GM12878 (cell line): ENCODE measurements around the gene KLK5. TPM values are rescaled to one million over a fixed set of nuclear protein-coding genes. Genes with fewer than 3 reads are reported as not detected.

Experiments
- ATAC-seq: fragments of 200-7000 bp; cut with Tn5 transposase; 3 replicates; pipeline ENCODE4 v1.9.1; 2020; ENCODE audit warnings: mild to moderate bottlenecking, moderate library complexity
- BruUV-seq: library from RNA; stranded (reverse); fragments of 400-500 nt; replicated peaks from 2 replicates; lab custom pipeline; 2021; lab: Mats Ljungman, UMichigan
- CTCF ChIA-PET: fragments of 300-600 bp; sonication (Branson Sonifier 250); formaldehyde crosslinking; extraction: SDS; loops from one replicate; lab custom pipeline; 2021; ENCODE audit warnings: inconsistent platforms; lab: Yijun Ruan, JAX
- POLR2A ChIA-PET: fragments of 350-600 bp; formaldehyde crosslinking; extraction: SDS; loops from one replicate; lab custom pipeline; 2021; ENCODE audit warnings: inconsistent platforms; lab: Charles Lee
- RAD21 ChIA-PET: fragments of 300-600 bp; sonication (Branson Sonifier 250); formaldehyde crosslinking; loops from one replicate; lab custom pipeline; 2023; ENCODE audit warnings: antibody characterized with exemption; ENCODE audit not compliant: unreplicated experiment; lab: Charles Lee
- SMC1A ChIA-PET: fragments of 300-600 bp; sonication (Branson Sonifier 250); formaldehyde crosslinking; loops from one replicate; lab custom pipeline; 2023; ENCODE audit not compliant: unreplicated experiment, uncharacterized antibody; lab: Charles Lee
- DNase-seq: peaks from one replicate; pipeline ENCODE4 v3.0.0-alpha.2; 2011; ENCODE audit warnings: low read depth, low spot score
- FAIRE-seq: peaks from 3 replicates; lab custom pipeline; 2011; peaks lifted over from hg19 to GRCh38; lab: Jason Lieb, UNC
- H2AFZ ChIP-seq: 2 replicates; pipeline ENCODE4 v1.6.0; 2011; ENCODE audit warnings: low read depth, low read length, control low read depth; ENCODE audit not compliant: control insufficient read depth
- H3K27ac ChIP-seq: 2 replicates; pipeline ENCODE4 v1.5.1; 2011; ENCODE audit warnings: control low read depth; ENCODE audit not compliant: control insufficient read depth, insufficient read depth
- H3K27me3 ChIP-seq, 2 experiments: replicated peaks in 1 of 2; 2 replicates each; pipeline versions ENCODE4 v1.6.0 to v1.6.1; 2011; ENCODE audit warnings: low read length in 1 of 2; ENCODE audit not compliant: control insufficient read depth in 2 of 2, insufficient read depth in 2 of 2
- H3K36me3 ChIP-seq, 2 experiments: 2 replicates each; pipeline ENCODE4 v1.5.1; 2011; ENCODE audit warnings: low read length in 1 of 2; ENCODE audit not compliant: control insufficient read depth in 2 of 2, insufficient read depth in 2 of 2
- H3K4me1 ChIP-seq: 2 replicates; pipeline ENCODE4 v1.6.1; 2011; ENCODE audit warnings: mild to moderate bottlenecking, low read length, moderate library complexity, mixed read lengths; ENCODE audit not compliant: control insufficient read depth, insufficient read depth
- H3K4me2 ChIP-seq: 2 replicates; pipeline ENCODE4 v1.6.0; 2011; ENCODE audit warnings: control low read depth; ENCODE audit not compliant: control insufficient read depth, insufficient read depth
- H3K4me3 ChIP-seq: fragments of 200-600 bp; sonication (generic); 2 replicates; pipeline ENCODE4 v1.5.1; 2016
- H3K79me2 ChIP-seq: 2 replicates; pipeline ENCODE4 v1.6.0; 2011; ENCODE audit warnings: low read length; ENCODE audit not compliant: control insufficient read depth, insufficient read depth
- H3K9ac ChIP-seq: 2 replicates; pipeline ENCODE4 v1.8.0; 2011; ENCODE audit warnings: low read length, control low read depth, mixed read lengths; ENCODE audit not compliant: control insufficient read depth, insufficient read depth
- H3K9me3 ChIP-seq: replicated peaks from 3 replicates; pipeline ENCODE4 v1.5.1; 2011; ENCODE audit warnings: mild to moderate bottlenecking, low read length; ENCODE audit not compliant: control insufficient read depth, insufficient read depth
- H4K20me1 ChIP-seq: 2 replicates; pipeline ENCODE4 v1.6.0; 2011; ENCODE audit not compliant: control insufficient read depth, insufficient read depth
- CREM ChIP-seq: IDR thresholded peaks from 2 replicates; pipeline ENCODE4 v1.6.1; 2014; ENCODE audit warnings: antibody characterized with exemption, low read depth
- MTA2 ChIP-seq: fragments of 450-650 bp; IDR thresholded peaks from 2 replicates; pipeline ENCODE4 v1.6.1; 2016; ENCODE audit warnings: low read depth, mild to moderate bottlenecking, moderate library complexity
- NFIC ChIP-seq: IDR thresholded peaks from 2 replicates; pipeline ENCODE4 v1.6.1; 2012; ENCODE audit warnings: low read depth, mild to moderate bottlenecking, inconsistent platforms, low read length, moderate library complexity
- POU2F2 ChIP-seq: IDR thresholded peaks from 3 replicates; pipeline ENCODE4 v1.6.1; 2011; ENCODE audit warnings: low read depth, mild to moderate bottlenecking, low read length, borderline replicate concordance
- RAD21 ChIP-seq: IDR thresholded peaks from 2 replicates; pipeline ENCODE4 v1.6.1; 2011; ENCODE audit warnings: mild to moderate bottlenecking, low read depth, low read length, moderate library complexity; ENCODE audit not compliant: insufficient read depth
- SMARCA5 ChIP-seq: fragments of 450-650 bp; IDR thresholded peaks from 2 replicates; pipeline ENCODE4 v1.6.1; 2017; ENCODE audit warnings: mild to moderate bottlenecking
- WRNIP1 ChIP-seq: IDR thresholded peaks from 2 replicates; pipeline ENCODE4 v1.6.1; 2011; ENCODE audit warnings: low read depth, low read length, improper control_type of control experiment, borderline replicate concordance
- WGBS: methylation state at CpG from one replicate; pipeline ENCODE4 v1.1.6; 2016; ENCODE audit warnings: low lambda C conversion rate; ENCODE audit not compliant: insufficient replicate concordance, insufficient coverage; ENCODE audit errors: missing lambda C conversion rate; 5-methylcytosine and 5-hydroxymethylcytosine counted together
- in situ Hi-C: fragments of 300-500 bp; cut with MboI; formaldehyde crosslinking; loops from 9 replicates; pipeline ENCODE4 v1.14.3; 2018; ENCODE audit warnings: mixed read lengths
- intact Hi-C: fragments of 100-400 bp; cut with micrococcal nuclease; formaldehyde crosslinking; loops from one replicate; pipeline ENCODE4 v1.14.2; 2022; ENCODE audit not compliant: unreplicated experiment
- polyA plus RNA-seq, 11 experiments: library from polyadenylated mRNA; depleted of rRNA in 4 of 11; unstranded in 6 of 11; stranded (reverse) in 5 of 11; fragments of >200 nt; fragmentation: Nextera tagmentation in 4 of 11; fragmentation: Illumina TruSeq in 1 of 11; extraction: Ambion mirVana in 4 of 11; extraction: Trizol in 1 of 11; gene quantifications; 1 replicate in 1 of 11; 2 replicates in 10 of 11; pipeline versions ENCODE4 v1.2.1 to v1.2.3, GENCODE V29; 2011 to 2016; ENCODE audit warnings: inconsistent platforms in 2 of 11, missing spikeins in 2 of 11, low read depth in 1 of 11
- total RNA-seq, 4 experiments: library from RNA; depleted of rRNA in 3 of 4; stranded (reverse); fragments of >200 nt in 3 of 4; fragmentation: Illumina TruSeq in 1 of 4; extraction: Trizol in 1 of 4; gene quantifications; 2 replicates each; pipeline versions ENCODE4 v1.2.1 to v1.2.3, GENCODE V29; 2013 to 2021
- TF ChIP-seq, protein P1 (sequence below): fragments of 450-650 bp; IDR thresholded peaks from 2 replicates; pipeline ENCODE4 v1.6.1; 2017; ENCODE audit warnings: borderline replicate concordance
- TF ChIP-seq, protein P2 (sequence below): fragments of 450-650 bp; IDR thresholded peaks from 2 replicates; pipeline ENCODE4 v1.6.1; 2018; ENCODE audit warnings: borderline replicate concordance, mild to moderate bottlenecking; ENCODE audit not compliant: partially characterized antibody

The KLK5 gene
- total and polyA plus RNA-seq, 10 of the 15 experiments (the other 5 are each of a cell fraction or from before 2014, with no cell fraction given): 0.16 TPM; not detected in 9

DNA sequence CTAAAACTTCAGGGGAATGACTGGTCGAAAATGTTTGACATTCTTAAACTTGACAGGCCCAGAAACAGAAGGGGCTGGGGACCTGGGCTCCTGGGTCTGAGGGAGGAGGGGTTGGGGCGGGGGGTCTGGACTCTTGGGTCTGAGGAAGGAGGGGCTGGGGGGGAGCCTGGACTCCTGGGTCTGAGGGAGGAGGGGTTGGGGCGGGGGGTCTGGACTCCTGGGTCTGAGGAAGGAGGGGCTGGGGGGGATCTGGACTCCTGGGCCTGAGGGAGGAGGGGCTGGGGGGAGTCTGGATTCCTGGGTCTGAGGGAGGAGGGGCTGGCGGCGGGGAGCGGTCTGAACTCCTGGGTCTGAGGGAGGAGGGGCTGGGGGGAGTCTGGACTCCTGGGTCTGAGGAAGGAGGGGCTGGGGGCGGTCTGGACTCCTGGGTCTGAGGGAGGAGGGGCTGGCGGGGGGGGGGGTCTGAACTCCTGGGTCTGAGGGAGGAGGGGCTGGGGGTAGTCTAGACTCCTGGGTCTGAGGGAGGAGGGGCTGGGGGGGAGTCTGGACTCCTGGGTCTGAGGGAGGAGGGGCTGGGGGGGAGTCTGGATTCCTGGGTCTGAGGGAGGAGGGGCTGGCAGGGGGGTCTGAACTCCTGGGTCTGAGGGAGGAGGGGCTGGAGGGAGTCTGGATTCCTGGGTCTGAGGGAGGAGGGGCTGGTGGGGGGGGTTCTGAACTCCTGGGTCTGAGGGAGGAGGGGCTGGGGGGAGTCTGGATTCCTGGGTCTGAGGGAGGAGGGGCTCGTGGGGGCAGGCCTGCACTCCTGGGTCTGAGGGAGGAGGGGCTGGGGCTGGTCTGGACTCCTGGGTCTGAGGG lies 22.1 kb upstream of the KLK5 start:
- CTCF ChIA-PET: interaction anchor here (1.8 kb wide), 1 partner anchor 11 kb away, joined by 4 read pairs; no protein-coding TSS in a partner anchor
- RAD21 ChIA-PET: no interaction called here

More for the DNA sequence above, 22.1 kb upstream of the KLK5 start:
- SMC1A ChIA-PET: no interaction called here
- WGBS: 0% methylated on average over 1 of the region's 9 CpGs
- no peak overlapping the region for H2AFZ ChIP-seq
- no peaks in the 10 kb centered on the region for H3K79me2 ChIP-seq
- intact Hi-C loops (no loop called here), in situ Hi-C loops (no loop called here)
- FAIRE-seq (no peak), ATAC-seq (no peak), DNase-seq (no peak)
- H3K9me3 ChIP-seq: no peaks in the 10 kb centered on the region
- TF ChIP-seq, protein P1, sequence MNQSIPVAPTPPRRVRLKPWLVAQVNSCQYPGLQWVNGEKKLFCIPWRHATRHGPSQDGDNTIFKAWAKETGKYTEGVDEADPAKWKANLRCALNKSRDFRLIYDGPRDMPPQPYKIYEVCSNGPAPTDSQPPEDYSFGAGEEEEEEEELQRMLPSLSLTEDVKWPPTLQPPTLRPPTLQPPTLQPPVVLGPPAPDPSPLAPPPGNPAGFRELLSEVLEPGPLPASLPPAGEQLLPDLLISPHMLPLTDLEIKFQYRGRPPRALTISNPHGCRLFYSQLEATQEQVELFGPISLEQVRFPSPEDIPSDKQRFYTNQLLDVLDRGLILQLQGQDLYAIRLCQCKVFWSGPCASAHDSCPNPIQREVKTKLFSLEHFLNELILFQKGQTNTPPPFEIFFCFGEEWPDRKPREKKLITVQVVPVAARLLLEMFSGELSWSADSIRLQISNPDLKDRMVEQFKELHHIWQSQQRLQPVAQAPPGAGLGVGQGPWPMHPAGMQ: no peak
- TF ChIP-seq CREM: no peak
- no peak for TF ChIP-seq NFIC
- TF ChIP-seq, protein P2, sequence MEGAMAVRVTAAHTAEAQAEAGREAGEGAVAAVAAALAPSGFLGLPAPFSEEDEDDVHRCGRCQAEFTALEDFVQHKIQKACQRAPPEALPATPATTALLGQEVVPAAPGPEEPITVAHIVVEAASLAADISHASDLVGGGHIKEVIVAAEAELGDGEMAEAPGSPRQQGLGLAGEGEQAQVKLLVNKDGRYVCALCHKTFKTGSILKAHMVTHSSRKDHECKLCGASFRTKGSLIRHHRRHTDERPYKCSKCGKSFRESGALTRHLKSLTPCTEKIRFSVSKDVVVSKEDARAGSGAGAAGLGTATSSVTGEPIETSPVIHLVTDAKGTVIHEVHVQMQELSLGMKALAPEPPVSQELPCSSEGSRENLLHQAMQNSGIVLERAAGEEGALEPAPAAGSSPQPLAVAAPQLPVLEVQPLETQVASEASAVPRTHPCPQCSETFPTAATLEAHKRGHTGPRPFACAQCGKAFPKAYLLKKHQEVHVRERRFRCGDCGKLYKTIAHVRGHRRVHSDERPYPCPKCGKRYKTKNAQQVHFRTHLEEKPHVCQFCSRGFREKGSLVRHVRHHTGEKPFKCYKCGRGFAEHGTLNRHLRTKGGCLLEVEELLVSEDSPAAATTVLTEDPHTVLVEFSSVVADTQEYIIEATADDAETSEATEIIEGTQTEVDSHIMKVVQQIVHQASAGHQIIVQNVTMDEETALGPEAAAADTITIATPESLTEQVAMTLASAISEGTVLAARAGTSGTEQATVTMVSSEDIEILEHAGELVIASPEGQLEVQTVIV: no peak
- TF ChIP-seq POU2F2: no peak
- no peak for TF ChIP-seq MTA2
- no peak for TF ChIP-seq WRNIP1
- TF ChIP-seq SMARCA5: no peak
- TF ChIP-seq RAD21: no peak
- no TSS peak for BruUV-seq
- H3K4me3 ChIP-seq: no peak overlapping the region
- H3K4me1 ChIP-seq: no peaks in the 10 kb centered on the region
- H3K9ac ChIP-seq: no peak overlapping the region
- H4K20me1 ChIP-seq: no peaks in the 10 kb centered on the region
- no peak overlapping the region for H3K4me2 ChIP-seq
- POLR2A ChIA-PET: no interaction called here
- no peak overlapping the region for H3K27ac ChIP-seq
- peaks cover 0 to 2% of the 10 kb centered on the region in 2 experiments; a peak in 2 of 4 replicates for H3K27me3 ChIP-seq
- no peaks in the 10 kb centered on the region for H3K36me3 ChIP-seq
